ENCODE measurements around the gene PCK1.

The PCK1 gene

DNA sequence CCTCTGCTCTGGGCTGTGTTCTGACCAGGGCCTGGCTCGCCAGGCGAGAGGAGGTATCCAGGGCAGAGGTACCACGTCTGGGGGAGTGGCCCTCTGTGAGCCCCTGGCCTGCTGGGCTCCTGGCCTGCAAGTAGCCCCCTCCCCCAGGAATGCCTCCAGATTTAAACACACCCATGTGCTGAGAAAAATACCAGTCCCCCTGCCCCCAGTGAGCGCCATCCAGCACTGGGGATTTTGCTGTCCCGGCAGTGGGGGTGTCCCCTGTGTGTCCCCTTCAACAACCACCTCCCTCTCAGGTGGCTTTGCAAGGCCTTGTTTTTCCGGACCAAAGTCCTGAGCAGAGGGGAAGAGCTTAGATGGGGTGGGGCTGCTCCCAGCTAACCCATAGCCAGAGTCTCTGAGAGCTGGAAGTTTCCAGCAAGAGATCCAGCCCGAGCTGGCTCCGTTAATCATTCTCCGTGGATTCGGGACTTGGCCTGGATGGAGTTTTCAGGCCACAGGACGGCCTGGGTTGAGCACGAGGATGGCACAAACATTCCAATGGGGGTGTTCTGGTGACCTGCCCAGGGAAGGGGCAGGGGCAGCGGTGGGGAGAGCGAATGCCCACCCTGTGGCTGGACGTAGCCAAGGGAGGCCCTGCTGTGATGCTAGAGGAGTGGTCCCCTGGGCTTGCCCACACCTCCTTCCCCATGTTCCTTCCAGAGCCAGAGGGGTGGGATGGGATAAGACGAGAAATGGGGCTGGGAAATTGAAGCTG, 29.0 kb downstream of the PCK1 start:
- DNase-seq = no peak

DNA sequence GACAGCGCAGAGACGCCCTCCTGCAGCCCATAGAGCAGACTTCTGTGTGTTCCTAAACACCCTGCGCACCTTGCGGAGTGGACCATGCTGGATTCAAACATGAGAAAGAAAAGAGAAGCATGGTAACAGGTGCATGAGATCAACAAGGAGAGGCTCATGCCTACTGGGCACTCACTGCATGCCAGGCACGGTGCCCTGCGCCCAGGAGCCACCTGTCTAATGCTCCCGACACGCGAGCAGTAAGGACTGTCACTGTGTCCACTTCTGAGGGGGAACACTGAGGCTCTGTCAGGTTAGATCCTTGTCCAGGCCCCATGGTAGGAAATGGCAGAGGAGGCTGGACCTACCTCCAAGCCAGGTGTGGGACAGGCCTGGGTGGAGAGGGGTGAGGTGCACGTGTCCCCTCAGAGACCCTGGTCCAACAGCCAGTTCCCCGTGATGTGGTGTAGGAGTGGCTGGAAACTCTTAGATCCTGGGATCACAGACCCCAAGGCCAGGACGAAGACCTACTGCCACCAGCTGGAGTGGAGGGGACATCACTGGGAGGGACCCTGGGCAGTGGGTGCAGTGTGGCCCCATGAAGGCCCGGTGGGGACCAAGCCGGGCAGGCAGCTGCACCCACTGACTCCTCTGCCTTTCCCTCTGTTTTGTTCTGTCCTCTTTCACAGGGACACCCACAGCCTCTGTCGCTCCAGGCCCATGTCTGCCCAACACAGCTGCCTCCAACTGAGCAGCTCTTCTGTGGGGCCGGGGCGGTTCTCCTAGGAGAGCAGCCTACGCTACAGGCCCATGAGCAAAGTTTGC, 29.8 kb downstream of the PCK1 start:
- no peak for DNase-seq

DNA sequence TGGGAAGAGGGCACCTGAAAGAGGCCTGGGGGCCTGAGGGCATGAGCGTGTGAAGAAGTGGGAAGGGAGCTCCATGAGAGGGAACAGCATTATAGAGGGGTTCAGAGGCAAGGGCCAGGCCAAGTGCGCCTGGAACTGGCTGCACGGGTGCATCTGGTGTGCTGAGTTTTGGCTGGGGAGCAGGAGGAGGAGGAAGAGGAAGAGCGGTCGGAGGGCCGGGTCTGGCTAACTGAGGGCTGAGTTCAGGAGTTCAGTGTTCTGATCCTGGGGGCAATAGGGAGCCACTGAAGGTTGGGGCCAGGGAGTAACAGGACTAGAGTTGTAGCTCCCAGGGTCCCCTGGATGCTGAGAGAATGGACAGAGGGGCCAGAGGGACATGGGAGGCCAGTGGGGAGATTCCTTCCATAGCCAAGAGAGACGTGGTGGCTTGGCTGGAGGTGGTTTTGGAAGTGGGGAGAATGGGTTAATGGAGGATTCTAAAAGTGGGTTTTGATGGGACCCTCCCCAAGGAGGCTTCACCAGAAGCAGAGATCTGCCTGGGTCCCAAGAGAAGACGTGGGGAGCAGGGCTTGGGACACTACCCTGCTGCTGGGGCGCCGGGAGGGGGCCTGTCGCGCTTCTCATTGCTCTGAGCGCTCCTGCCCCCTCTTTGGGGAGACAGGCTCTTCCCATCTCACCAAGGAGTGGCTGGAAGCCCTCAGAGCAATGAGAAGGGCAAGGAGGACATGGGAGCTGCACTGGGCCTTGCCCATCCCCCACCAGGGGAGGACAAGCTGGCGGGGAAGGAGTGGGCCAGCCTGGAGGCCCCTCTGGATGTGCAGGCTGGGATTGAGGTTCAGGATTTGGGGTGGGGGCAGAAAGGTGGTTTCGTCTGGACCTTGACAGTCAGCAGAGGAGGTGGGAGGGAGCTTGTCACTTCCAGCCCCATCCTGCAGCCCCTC, 30.6 kb downstream of the PCK1 start:
- no peak for DNase-seq

DNA sequence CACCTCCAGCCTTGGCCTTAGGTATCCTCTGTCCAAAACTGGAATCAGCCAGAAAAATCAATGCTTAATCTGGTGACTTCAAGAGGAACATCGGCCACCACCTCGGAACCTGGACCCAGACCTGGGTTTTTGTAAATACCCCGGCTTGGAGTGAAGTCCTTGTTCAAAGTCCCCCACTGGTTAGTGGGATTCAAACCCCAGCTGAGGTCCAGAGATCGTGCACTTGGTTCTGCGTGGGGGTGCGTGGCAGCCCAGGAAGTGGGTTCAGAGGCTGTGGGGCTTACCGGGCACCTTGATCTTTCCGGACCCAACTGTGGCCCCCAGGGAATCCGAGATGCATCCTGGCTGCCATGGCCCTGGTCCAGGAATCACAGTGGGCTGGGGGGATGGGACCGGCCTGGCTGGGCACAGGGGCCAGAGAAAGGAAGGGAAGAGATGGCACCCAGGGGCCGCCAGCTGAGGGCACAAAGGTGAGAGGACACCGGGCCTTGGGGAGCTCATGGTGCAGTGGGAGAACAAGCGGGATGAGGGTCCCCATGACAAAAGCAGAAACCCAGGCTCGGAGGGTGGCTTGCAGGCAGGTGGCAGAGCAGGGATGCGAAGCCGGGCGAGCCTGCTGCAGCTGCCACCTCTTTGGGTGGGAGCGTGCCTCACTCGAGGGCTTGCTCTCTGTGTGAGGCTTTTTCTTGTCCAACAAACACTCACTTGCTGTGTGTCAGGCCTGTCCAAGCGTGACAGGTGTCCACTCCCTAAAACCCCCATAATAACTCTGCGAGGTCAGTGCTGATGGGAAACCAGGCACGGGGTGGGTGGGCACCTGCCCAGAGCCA, 31.6 kb downstream of the PCK1 start:
- no peak for DNase-seq

DNA sequence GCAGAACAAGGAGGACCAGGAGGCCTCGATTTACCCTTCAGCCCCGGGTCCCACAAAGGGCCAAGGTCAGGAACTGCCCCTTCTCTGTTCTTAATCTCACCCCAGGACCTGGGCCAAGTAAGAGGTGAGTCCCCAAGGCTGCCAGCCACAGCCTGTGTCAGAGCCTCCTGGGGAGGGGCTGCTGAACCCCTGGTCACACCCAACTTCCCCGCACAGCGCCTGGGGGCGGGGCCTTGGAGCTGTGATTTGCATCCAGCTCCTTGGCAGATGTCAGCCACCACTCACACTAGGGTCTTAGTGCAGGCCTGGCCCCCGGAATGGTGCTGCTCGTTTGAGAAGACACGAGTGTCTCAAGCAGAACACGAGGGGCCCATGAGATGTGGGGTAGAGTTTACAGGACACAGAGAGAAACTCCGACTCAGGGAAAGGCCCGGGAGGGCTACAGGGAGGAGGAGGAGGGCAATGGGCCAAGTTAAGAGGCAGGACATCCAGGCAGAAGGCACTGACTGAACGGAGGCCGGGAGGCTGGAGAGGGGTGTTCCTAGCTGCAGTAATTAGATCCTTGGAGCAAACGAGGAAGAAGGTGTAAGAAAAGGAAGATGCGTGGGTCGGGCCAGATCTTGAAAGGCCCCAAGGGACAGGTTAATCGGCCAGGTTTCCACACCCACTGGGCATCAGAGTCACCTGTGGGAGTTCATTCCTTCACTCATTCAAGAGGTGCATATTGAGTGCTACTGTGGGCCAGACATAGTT, 32.4 kb downstream of the PCK1 start:
- DNase-seq = no peak

DNA sequence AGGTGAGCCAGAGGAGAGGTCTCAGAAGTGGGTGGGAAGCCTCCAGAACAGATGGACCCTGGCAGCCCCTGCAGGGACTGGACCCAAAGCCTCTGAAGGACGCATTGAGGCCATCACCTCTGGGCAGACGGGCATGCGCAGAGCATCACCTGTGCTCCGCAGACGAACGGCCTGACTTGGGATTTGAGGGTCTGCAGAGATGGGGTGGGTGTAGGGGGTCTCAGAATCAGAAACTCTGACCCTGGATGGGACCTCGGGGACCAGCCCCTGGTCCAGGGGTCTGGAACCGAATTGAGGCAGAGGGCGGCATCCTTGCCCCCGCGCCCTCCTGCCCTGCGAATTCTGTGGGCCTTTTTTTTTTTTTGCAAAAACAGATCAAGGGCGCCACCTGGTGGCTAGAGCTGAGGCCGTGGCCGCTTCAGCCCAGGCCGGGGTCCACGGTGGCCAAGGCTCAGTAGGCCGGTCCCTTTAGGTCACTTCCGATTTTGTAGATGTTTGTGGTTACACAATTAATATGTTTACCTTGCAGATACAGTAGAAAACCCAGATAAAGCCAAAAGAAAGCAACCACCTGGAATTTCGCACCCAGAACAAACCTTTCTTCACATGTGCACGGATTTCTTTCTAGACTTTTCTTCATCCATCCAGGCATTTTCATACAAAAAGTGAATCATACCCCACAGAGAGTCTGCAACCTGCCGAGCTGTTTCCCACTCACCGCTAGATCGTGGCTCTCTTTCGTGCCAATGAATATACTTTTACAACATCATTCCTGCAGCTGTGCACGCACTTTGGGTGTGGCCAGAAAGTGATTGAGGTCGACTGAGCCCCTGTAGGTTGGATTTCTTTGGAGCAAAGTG, 33.4 kb downstream of the PCK1 start:
- DNase-seq = peak; percentile 84

DNA sequence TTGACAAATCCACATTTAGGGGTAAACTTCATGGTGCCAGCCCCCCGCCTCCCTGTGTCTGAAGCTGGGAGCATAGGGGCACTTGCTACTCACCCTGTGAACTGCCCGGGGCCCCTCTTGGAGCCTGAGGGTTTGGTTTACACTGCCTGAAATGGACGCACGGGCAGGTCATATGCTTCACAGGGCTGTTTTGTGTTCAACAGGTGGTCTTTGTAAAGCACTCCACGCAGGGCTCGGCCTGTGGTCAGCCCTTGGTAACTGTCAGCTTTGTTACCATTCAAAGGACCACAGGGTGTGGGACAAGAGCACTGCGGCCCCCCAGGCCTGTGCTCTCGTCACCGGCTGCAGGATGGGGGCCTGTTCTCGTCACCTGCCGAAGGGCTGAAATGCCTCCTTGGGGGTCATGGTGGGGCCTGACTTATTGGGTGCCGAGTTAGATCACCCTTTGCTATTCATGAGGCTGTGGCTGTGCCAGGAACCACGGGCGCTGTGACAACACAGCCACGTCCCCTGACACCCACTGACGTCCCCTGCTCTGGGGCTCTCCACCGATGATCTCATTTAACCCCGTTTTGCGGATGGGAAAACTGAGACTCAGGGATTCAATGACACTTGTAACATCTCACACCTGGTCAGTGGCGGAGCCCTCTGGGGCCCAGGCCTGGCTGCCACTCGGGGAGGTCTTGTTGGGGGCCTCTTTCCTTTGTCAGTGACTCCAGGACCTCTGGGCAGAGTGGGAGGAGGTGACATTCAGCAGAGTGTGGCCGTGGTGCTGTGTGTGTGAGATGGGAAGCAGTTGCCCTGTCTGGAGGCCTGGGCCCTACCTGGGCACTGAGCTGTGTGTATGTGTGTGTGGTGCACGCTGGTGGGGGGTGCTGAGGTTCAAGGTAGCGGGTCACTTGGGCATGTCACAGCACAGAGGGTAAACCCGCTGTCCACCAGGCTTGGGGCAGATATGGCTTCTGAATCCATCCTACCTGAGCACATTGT, 34.4 kb downstream of the PCK1 start:
- DNase-seq = no peak

DNA sequence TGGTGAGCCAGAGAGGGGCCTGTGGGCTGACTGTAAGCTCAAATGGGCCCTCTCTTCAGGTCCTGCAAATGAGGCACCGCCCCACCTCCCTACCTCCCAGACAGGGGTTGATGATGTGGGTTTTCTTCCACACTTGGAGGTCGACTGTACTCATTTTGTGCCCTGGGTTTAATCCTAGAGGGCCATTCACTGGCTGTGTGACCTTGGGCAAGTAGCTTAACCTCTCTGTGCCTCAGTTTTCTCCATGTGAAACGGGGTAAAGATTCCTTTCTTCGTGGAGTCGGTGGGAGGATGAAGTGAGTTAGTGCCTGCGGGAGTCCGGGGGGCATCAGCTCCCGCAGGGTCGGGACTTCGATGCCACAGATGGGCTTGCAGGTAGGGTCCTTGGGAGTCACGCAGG, 35.4 kb downstream of the PCK1 start:
- no peak for DNase-seq

DNA sequence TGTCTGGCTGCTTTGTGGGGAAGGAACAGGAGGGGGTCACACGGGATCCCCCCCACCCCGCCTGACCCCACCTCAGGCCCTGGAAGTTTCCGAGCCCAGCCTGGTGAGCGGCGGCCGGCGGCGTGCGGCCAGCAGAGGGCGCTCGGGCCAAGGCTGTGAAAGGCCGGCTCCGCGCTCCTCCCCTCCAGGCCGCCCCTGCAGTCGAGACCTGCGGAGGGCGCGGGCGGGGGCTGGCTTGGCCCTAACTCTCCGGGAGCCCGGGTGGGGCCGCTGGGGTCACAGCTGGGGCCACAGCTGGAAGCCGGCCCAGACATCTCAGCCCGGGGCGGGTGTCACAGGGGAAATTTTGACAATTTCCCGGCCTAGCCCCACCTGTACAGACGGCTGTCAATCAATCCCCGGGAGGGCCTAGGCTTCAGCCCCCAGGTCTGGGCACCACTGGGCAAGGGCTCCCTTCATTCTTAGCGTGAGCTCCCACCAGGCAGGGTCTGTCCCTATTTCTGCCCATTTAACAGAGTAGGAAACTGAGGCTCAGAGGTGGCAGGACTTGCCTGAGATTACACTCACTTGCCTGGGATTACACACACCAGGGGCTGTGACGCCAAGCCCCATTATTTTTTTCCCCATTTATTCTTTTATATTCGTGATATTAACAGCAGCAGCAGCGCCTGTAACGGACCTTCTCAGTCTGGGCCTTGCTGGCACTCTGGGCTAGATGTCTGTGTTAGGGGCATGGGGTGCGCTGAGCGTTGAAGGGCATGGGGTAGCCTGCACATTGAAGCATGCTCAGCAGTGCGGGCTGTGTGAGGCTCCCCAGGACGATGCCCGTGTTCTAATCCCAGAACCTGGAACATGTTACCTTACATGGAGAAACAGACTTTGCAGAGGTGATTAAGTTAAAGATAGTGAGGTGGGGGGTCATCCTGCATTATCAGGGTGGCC, 36.4 kb downstream of the PCK1 start:
- peak; percentile 91 for DNase-seq

DNA sequence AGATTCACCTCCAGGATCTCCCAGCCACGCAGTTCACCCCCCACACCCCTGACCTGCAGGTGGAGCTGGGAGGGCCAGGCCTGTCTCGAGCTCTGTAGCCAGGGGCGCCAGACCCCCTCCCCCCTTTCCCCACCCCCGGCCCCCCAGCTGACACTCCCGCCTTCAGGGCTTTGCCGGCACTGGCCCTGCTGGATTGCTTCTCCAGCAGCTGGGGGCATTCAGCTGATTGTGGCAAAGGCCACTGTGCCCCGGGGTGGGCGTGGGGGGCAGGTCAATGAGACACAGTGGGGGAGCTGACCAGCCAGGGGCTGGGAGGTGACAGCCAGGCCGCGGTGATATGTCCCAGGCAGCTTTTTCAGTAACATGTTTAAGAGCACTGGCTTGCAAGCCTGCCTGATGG, 37.1 kb downstream of the PCK1 start:
- DNase-seq = no peak

DNA sequence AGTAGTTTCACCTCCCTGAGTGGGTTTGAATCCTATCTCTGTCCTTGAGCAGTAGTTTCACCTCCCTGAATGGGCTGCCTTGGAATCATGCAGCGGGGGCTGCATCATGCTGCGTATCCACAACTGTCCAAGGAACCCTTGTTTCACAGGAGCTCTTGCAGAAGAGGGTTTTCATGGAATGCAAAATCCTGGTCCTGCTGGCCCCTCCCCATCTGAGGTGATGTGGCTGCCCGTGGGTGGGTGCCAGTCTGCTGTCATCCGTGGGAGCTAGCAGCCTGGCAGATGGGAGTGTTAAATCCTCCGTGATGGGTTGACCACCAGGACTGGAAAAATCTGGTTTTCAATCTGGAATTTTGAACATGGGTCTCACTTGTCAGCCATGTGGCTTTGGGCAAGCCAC, 37.6 kb downstream of the PCK1 start:
- DNase-seq = no peak

DNA sequence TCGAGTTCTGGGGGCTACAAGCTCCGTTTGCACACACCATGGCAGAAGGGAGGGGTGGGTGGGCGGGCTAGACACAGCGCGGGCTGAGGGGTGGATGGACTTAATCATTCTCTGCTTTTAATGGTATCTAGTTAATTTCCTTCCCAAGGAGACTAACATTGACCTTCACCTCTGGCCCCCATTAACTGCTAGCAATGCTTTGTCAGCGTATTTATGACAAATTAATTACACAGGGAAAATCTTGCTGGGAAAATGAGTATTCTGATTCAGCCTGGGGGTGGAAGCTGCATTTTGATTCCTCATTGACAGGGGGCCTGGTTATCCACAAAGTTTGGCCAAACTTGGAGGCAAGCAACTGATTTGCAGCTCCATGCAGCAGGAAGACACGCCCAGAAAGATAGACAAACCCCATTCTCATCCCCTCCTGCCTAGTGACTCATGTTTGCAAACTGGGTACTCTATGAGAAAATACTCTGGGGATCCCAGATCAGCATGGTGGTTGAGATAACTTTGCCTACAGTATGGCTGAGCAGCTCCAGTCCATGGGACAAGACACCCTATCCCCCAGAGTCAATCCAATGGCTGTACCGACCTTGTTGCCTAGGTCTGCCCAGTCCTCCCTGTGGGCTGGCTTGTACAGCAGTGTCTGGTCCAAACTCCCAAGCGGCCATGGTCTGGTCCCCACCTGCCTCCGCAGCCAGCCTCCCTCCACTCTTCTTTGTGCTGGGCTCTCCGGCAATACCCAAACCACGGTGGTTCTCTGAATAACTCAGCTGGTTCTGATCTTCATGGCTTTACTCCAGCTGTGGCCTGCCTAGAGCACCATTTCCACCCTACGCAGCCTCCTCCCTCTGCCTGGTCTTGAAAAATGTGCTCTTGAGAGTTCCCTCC, 39.7 kb downstream of the PCK1 start:
- no peak for DNase-seq

DNA sequence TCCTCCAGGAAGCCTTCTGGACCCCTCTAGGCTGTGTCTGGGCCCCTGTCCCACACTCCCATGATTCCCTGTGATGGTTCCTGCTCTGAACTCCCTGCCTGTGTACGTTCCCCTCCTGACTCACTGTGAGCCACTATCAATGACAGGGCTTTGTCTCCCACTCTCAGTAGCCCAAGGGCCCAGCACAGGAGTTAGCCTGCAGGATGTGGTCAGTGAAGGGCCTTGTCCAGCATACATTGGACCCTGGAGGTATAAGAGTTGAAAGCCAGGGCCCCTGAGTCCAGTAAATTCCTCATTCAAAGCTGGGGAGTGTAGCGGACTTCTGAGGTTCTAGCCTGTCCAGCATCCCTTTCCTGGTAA, 40.3 kb downstream of the PCK1 start:
- no peak for DNase-seq

DNA sequence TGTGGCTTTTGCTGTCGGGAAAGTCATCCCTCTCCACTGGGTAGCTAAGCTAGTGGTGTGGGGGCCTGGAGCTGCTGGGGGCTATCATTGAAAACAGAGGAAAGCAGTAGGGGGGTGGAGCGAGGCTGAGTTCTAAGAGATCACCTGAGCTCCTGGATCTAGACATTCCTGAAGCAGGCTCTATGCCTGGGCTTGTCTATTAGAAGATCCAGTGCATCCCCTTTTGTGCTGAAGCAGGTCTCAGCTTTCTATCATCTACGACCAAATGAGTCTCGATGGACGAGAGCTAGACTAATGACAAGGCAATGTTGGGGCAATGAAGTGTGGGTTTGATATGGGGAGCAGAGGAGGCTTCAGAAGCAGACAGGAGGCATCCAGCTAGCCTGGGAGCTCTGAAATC, 40.8 kb downstream of the PCK1 start:
- DNase-seq = no peak

DNA sequence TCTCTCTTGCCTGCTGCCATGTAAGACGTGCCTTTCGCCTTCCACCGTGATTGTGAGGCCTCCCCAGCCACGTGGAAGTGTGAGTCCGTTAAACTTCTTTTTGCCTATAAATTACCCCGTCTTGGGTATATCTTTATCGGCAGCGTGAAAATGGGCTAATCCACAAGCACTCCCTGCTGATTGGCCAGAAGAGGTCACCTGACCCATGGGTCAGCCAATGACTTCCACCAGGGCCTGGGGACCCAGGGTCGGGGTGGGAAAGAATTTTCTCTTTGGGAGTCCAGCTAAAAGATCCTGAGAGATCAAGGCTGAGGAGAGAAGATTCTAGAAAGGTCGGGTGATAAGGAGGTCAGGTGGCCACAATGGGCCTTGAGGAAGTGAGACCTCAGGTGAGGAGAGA, 42.2 kb downstream of the PCK1 start:
- no peak for DNase-seq

DNA sequence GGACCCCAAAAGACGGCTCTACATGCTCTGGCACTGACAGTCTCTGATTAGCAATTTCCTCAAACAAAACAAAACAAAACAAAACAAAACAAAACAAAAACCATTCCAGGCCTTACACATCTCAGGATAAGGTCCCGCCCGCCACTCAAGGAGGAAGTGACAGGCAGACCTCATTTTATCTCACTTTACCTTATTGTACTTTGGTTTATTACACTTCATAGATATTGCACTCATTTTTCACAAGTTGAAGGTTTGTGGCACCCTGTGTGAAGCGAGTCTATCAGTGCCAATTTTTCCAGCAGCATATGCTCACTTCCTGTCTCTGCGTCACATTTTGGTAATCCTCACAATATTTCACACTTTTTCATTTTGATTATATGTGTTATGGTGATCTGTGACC, 44.1 kb downstream of the PCK1 start:
- DNase-seq = no peak

DNA sequence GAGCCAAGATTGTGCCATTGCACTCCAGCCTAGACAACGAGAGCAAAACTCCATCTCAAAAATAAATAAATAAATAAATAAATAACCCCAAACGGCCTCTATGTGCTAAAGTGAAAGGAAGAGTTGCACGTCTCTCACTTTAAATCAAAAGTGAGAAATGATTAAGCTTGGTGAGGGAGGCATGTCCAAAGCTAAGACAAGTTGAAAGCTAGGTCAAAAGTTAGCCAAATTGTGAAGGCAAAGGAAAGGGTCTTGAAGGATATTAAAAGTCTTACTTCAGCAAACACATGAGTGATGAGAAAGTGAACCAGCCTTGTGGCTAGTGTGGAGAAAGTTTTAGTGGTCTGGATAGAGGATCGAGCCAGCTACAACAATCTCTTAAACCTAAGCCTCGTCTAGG, 45.0 kb downstream of the PCK1 start:
- no peak for DNase-seq
